ENCODE measurements around the gene ZNRF1. TPM values are rescaled to one million over a fixed set of nuclear protein-coding genes. Genes with fewer than 3 reads are reported as not detected.
A peak's percentile ranks its signal among the peaks of the same experiment; 100 is the strongest.

ZNRF1 gene
- total and polyA plus RNA-seq, 2 of the 8 experiments (the other 6 are each of a cell fraction or from before 2014, with no cell fraction given): 33.5 to 52.9 TPM

GRCh38 chr16:75106351-75107274, 107.8 kb downstream of the ZNRF1 start:
- Histone ChIP-seq H3K56ac (replicated peaks; ENCODE audit: insufficient read length, low read depth, low read length) (no peak overlapping the region), H4K8ac (ENCODE audit: extremely low read depth, insufficient read depth, low read length) (peak overlapping the region; percentile 75), H3K27me3 (replicated peaks in 1 of 4; ENCODE audit: control insufficient read depth in 3 of 4, extremely low read depth in 1 of 4, insufficient read depth in 3 of 4, low read length in 3 of 4) (no peaks in the 10 kb centered on the region), H3K23ac (ENCODE audit: insufficient read length) (no peak overlapping the region), H3K4ac (replicated peaks; ENCODE audit: insufficient read length, low read depth, low read length) (no peak overlapping the region), H3K79me2 (ENCODE audit: control insufficient read depth in 1 of 2, insufficient read depth in 2 of 2, low read length in 2 of 2) (peaks cover 0 to 13% of the 10 kb centered on the region in 2 experiments; a peak in 1 of 4 replicates), H2BK120ac (replicated peaks; ENCODE audit: low read depth, low read length) (no peak overlapping the region), H3K36me3 (ENCODE audit: control insufficient read depth in 2 of 4, insufficient read depth in 4 of 4, low read length in 3 of 4) (peaks cover 0 to 4% (median 0%) of the 10 kb centered on the region in 4 experiments; a peak in 2 of 8 replicates), H2BK12ac (ENCODE audit: low read depth, low read length) (no peak overlapping the region), H3K23me2 (ENCODE audit: low read depth, low read length) (no peaks in the 10 kb centered on the region; the same call in 1 of the 2 replicates), H3K9ac (replicated peaks in 1 of 4; ENCODE audit: extremely low read depth in 1 of 4, low read depth in 3 of 4, low read length in 3 of 4) (no peak overlapping the region), H3K9me3 (ENCODE audit: insufficient read depth in 2 of 2, low read depth in 1 of 2, low read length in 1 of 2) (no peaks in the 10 kb centered on the region), H2BK15ac (ENCODE audit: low read length) (no peak overlapping the region), H3K14ac (ENCODE audit: insufficient read length) (no peak overlapping the region), H3K4me1 (replicated peaks in 1 of 4; ENCODE audit: control insufficient read depth in 3 of 4, insufficient read depth in 4 of 4, low read length in 3 of 4) (peaks cover 8 to 30% (median 23%) of the 10 kb centered on the region in 4 experiments), H3K4me2 (ENCODE audit: insufficient read depth in 1 of 2, low read depth in 2 of 2, low read length in 2 of 2) (no peak overlapping the region), H2AK5ac (ENCODE audit: low read depth, low read length) (no peak overlapping the region), H3K27ac (ENCODE audit: low read depth, low read length) (0 out of 2 replicates have a peak overlapping the region, but pooled peaks have one; percentile 4), H2BK5ac (ENCODE audit: low read depth, low read length) (0 out of 2 replicates have a peak overlapping the region, but pooled peaks have one; percentile 12), H3K79me1 (ENCODE audit: low read depth, low read length) (peaks cover 9% of the 10 kb centered on the region), H2BK20ac (ENCODE audit: low read length) (no peak overlapping the region), H4K91ac (replicated peaks; ENCODE audit: insufficient read length, low read length) (no peak overlapping the region), H4K20me1 (replicated peaks in 1 of 2; ENCODE audit: control insufficient read depth in 1 of 2, insufficient read depth in 2 of 2, low read length in 2 of 2) (peaks cover 3 to 9% of the 10 kb centered on the region in 2 experiments), H2AFZ (ENCODE audit: low read length) (no peak overlapping the region), H3K18ac (ENCODE audit: extremely low read depth, low read length) (no peak overlapping the region), H3K4me3 (ENCODE audit: extremely low read depth in 1 of 4, insufficient read depth in 2 of 4, low read depth in 3 of 4, low read length in 4 of 4) (no peak overlapping the region), H4K5ac (ENCODE audit: insufficient read length, low read depth, low read length) (no peak overlapping the region)
- WGBS, 2 experiments (ENCODE audit: extremely low coverage in 1 of 2, insufficient coverage in 1 of 2, insufficient read length in 1 of 2, insufficient replicate concordance in 2 of 2, low coverage in 1 of 2, low lambda C conversion rate in 2 of 2, missing lambda C conversion rate in 1 of 2): 89% methylated on average over 20 of the region's 20 CpGs; no CpG with 5 or more reads in 1 of the 2 experiments
- ChIA-PET POLR2A (ENCODE audit: partially characterized antibody) (interaction anchor here (1.8 to 6.0 kb wide), 5 partner anchors 8 to 16 kb away, joined by 4 to 42 read pairs (median 8); partner anchors contain the start of gene LDHD), CTCF (ENCODE audit: partially characterized antibody) (interaction anchor here (1.0 to 16.3 kb wide), 5 partner anchors 17 to 397 kb away, joined by 3 to 171 read pairs (median 8); partner anchors contain the start of gene ZNRF1)
- no peak for TF ChIP-seq RXRA (IDR thresholded peaks at IDR 0.05; ENCODE audit: insufficient read depth, low read depth, low read length)
- TF ChIP-seq CTBP2 (IDR thresholded peaks at IDR 0.05; ENCODE audit: borderline replicate concordance, insufficient read depth, insufficient read length, low read length): no peak
- no peak for TF ChIP-seq POLR2A (IDR thresholded peaks at IDR 0.05; ENCODE audit: control extremely low read depth in 1 of 2, low read depth in 2 of 2, low read length in 2 of 2)
- no peak for TF ChIP-seq JUND (IDR thresholded peaks at IDR 0.05; ENCODE audit: low read length)
- TF ChIP-seq CHD2 (IDR thresholded peaks at IDR 0.05; ENCODE audit: low read length): no peak
- TF ChIP-seq CEBPB (IDR thresholded peaks at IDR 0.05; ENCODE audit: low read depth, low read length): no peak
- TF ChIP-seq EZH2 (IDR thresholded peaks at IDR 0.05; ENCODE audit: low read depth, low read length, severe bottlenecking): no peak
- TF ChIP-seq CHD1 (IDR thresholded peaks at IDR 0.05; ENCODE audit: low read depth, low read length): no peak
- TF ChIP-seq BACH1 (IDR thresholded peaks at IDR 0.05; ENCODE audit: low read length): no peak
- no peak for TF ChIP-seq MAFK (IDR thresholded peaks at IDR 0.05; ENCODE audit: low read depth, low read length)
- no peak for TF ChIP-seq POU5F1 (IDR thresholded peaks at IDR 0.05; ENCODE audit: low read depth, low read length)
- no peak for TF ChIP-seq TCF12 (IDR thresholded peaks at IDR 0.05; ENCODE audit: low read depth, low read length)
- TF ChIP-seq TAF1 (IDR thresholded peaks at IDR 0.05; ENCODE audit: low read depth, low read length): no peak
- DNase-seq (ENCODE audit: low read depth in 1 of 2, low spot score in 2 of 2) (no peak), FAIRE-seq (no peak)

All from H1 (cell line).